HG03439 (cell line): ENCODE measurements around the gene EVL.
A peak's percentile ranks its signal among the peaks of the same experiment; 100 is the strongest.

Experiments
- ATAC-seq: cut with Tn5 transposase; IDR thresholded peaks from one replicate; pipeline ENCODE4 v1.9.1; 2021; ENCODE audit warnings: mild to moderate bottlenecking, moderate library complexity; ENCODE audit not compliant: unreplicated experiment

EVL gene

DNA sequence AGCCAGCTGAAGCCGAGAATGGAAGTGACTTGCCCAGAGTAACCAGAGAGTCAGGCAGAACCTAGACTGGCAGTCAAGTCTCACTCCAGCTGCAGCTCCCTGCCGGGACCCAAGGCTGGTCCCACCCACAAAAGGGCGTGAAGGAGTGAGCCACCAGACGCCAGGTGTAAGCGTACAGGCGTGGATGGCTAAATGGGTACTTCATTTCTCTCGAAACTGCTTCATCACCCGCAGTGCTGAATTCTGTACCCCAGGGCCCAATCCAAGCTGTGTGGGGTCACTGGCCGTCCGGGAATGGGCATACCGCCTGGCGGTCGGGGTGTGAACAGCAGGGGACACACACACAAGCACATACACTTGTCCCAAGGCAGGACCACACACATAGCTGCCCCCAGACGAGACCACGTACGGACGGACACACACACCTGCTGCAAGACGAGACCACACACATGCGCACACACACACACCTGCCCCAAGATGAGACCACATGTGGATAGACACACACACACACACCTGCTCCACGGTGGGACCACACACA is 59.4 kb downstream of the EVL start:
- no peak for ATAC-seq

GRCh38 chr14:100126401-100126800 is 61.2 kb downstream of the EVL start:
- no peak for ATAC-seq

- ATAC-seq = no peak
Observed at GRCh38 chr14:100127853-100128455, 62.7 kb downstream of the EVL start.

- ATAC-seq = no peak
Observed at GRCh38 chr14:100128688-100129087, 63.5 kb downstream of the EVL start.

GRCh38 chr14:100129161-100129589 is 64.0 kb downstream of the EVL start:
- ATAC-seq = no peak

- ATAC-seq = no peak
Observed at GRCh38 chr14:100130521-100130920, 65.3 kb downstream of the EVL start.

GRCh38 chr14:100131181-100131580 is 66.0 kb downstream of the EVL start:
- no peak for ATAC-seq

DNA sequence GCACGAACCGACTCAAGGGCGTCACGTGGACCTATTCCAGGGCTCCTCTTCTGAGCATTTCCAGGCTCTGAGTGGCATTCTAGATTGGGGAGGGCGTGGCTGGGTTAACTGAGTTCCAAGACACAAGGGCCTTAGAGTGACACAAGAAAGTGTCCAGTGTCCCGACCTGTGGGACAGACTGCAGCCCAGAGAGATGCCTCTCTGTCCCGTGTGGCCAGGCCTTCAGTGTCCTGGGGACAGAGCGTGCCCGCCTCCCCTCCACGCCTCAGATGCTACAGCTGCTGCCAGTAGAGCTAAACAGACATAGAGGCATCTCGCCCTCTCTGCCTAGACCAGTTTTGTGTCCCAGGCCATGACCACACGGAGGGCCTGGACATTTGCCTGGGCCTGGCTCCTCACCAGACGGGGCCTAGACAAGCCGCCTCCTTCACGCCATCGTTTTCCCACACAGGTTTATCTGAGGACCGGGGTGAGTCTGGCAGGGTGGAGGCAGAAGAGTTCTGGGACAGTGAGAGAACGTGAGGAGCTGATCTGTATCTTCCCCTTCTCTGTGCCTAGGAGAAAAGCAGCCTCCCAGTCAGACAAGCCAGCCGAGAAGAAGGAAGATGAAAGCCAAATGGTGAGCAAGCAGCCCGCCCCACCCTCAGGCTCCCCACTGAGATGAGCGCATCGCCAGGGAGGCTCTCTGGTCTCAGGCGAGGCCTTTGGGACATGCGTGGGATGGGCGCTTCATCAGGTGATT is 67.1 kb downstream of the EVL start:
- no peak for ATAC-seq

- no peak for ATAC-seq
Observed at GRCh38 chr14:100132903-100133510, 67.8 kb downstream of the EVL start.

GRCh38 chr14:100134586-100134985 is 69.4 kb downstream of the EVL start:
- ATAC-seq = no peak

DNA sequence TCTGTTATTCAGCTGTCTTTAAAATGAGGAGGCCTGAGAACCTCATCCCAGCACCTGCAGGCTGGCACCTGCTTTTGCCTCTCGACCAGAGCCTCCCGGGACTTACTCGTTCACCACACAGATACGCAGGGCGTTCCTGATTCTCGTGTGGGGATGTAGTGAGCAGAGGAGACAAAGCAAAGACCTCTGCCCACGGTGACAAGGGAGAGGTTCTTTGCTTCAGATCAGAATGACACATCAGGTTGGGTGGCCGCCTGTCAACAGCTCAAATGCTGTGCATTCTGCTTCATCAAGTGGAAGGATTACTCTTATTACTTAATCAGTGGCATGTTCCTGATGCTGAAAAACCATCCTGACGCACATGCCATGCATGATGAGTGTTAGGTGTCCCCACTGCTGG is 69.9 kb downstream of the EVL start:
- ATAC-seq = no peak

DNA sequence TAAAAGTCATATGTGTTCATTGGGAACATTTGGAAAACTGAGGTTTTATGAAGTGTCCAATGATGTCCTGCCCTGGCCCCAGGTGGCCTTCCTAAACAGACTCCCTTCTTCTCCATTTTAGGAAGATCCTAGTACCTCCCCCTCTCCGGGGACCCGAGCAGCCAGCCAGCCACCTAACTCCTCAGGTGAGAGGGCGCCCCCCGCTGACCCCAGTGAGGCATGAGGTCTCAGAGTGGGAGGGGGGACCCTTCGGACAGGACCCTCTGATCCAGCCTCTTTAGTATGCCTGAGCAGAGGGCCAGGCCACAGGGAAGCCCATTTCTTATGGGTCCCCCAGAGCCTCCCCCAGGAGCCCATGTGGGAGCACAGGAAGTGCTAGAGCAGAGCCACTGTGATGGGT is 70.6 kb downstream of the EVL start:
- no peak for ATAC-seq

- no peak for ATAC-seq
Observed at GRCh38 chr14:100137173-100137572, 72.0 kb downstream of the EVL start.

DNA sequence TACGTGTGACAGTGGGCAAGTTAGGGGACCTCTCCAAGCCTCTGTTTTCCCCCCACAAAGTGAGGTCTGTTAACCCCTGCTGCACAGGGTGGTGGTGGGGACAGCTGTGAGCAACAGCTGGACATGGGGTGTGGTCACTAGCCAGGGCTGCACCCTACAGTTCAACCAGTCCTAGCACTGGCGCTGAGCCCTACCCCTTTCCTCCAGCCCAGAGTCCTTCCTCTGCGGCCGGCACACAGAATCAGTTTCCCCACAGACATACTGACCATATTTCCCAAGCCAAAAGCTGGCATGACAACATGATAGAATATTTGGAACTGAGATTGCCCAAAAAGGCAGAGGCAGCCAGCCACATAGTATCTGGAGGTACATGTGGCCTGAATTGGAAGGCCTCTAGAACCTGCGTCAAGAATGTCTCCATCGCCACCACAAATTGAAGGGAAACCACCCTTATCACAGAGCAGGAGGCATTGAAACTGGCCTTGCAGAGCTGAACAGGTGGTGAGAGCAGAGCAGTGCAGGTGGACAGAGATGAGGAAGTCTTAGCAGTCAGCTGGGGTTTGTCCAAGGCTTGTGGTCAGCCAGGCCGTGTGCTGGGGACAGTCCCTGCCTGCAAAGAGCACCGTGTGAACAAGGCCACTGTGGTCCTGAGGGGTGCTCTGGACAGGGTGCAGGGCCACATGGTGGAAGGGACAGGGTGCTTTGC is 73.0 kb downstream of the EVL start:
- peak; percentile 52 for ATAC-seq

GRCh38 chr14:100138955-100139354 is 73.7 kb downstream of the EVL start:
- ATAC-seq = no peak

DNA sequence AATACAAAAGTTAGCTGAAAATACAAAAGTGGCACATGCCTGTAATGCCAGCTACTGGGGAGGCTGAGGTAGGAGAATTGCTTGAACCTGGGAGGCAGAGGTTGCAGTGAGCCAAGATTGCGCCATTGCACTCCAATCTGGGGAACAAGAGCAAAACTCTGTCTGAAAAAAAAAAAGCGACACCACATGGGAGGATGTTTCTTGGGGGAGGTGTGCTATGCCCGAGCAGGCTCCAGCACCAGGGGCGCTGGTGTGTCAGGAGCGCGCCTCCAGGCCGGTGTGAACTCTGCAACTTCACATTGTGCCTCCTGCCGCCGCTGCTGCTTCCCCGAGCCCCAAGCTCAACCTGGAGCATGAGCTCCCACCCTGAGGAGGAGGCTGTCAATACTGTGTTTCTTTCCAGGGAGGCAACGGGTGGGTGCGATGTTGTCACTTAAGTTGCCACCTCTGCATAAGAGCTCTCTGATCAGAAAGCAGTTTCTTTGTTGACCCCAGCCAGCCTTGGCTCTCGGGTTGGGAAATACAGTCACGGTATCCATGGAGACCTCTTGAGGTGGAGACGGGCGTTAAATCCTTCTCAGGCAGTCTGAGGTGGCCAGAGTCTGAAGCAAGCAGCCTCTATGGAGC is 75.3 kb downstream of the EVL start:
- ATAC-seq = no peak

GRCh38 chr14:100141098-100141497 is 75.9 kb downstream of the EVL start:
- no peak for ATAC-seq

DNA sequence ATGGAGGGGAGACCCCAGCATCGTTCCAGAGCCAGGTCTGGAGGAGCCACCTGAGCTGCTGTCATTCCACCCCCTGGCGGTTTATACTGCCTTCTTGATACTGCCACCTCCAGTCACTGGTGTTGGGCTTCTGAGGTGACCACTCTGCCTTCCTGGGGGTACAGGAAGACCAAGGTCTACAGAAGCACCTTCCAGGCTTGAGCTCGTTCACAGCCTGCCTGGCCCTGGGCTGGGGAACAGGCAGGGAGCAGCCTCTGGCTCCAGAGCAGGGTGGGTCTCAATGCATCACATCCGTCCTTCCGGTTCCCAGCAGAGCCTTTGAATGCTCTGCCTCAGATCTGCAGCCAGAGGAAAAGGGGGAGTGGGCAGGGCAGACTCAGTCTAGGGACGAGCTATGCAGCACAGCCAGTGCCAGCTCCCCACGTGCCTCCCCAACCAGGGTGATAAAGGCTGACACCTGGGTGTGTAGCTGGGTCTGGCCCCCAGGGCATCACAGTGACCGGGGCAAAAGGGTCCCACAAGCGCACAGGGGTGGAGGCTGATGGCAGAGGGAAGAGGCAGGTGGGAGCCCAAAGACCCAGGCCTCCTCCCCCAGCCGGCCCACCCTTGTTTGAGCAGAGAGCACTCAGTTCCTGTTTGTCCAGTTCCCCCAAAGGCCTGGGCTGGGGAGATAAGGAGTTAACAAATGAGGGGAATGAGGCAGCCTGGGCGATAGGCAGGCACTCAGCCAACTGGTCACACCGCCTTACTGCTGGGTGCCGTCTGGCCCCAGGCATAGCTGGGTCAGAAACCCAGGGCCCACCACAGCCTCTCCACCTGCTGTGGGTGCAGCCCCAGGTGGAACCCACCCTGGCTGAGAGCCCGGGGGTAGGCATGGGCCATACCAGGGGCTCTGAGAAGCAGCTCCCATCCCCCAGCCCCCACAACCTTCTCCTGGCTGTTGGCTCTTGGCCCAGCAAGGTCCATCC is 77.1 kb downstream of the EVL start:
- ATAC-seq = no peak

- no peak for ATAC-seq
Observed at GRCh38 chr14:100143523-100143922, 78.3 kb downstream of the EVL start.

DNA sequence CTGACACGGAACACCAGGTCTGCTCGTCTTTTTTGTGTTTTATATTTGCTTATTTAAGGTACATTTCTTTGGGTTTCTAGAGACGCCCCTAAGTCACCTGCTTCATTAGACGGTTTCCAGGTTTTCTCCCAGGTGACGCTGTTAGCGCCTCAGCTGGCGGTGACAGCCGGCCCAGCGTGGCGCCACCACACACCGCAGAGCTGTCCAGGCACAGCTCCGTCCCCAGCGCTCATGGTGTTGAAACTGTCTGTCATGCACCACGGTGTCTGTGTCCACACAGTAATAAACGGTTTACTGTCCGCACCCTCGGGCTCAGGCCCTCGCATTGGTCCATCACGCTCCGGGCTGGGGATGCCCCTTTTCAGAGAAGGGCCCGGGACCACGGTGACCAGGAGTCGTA is 78.7 kb downstream of the EVL start:
- ATAC-seq = no peak
